ENCODE results near the gene ATG13. TPM values are rescaled to one million over a fixed set of nuclear protein-coding genes. Genes with fewer than 3 reads are reported as not detected.
"Not testable (repeated sequence)": the region's sequence is repeated elsewhere in the genome, so short reads cannot be mapped to it uniquely, and the experiment has no call there.

The ATG13 gene
- total and polyA plus RNA-seq, 10 donors, result 14.9 to 111 (median 81.9) TPM

- Histone ChIP-seq H3K27me3 (replicated peaks in 1 of 7) (no peaks in the 10 kb centered on the region), H3K4me1 (peaks cover 13 to 27% (median 23%) of the 10 kb centered on the region in 6 donors), H3K9me3 (no peaks in the 10 kb centered on the region), H3K36me3 (peaks cover 7 to 76% (median 53%) of the 10 kb centered on the region in 6 donors), H3K4me3 (no peak overlapping the region), H3K27ac (no peak overlapping the region)
- TF ChIP-seq CTCF (IDR thresholded peaks at IDR 0.05 in 8 of 11, conservative IDR thresholded peaks at IDR 0.05 in 3 of 11) (no peak), POLR2A (IDR thresholded peaks at IDR 0.05) (no peak), POLR2AphosphoS5 (IDR thresholded peaks at IDR 0.05) (peak in 1 of 3 donors; percentile 47)
- DNase-seq, result no peak
- intact Hi-C loops (cut with DNase I; ENCODE audit: low total_unique reads), result no loop called here
- 95 to 97% (median 97%) methylated on average over 20 to 31 of the region's 31 CpGs for WGBS, 5 donors
Observed at GRCh38 chr11:46705070-46705688, 87.8 kb downstream of the ATG13 start.

- no peaks in the 10 kb centered on the region for H3K27me3 ChIP-seq (replicated peaks in 1 of 7)
- H3K4me3 ChIP-seq, result no peak overlapping the region
- H3K4me1 ChIP-seq, result peaks cover 6 to 17% (median 16%) of the 10 kb centered on the region in 6 donors
- no peak for TF ChIP-seq POLR2A (IDR thresholded peaks at IDR 0.05)
- TF ChIP-seq CTCF (IDR thresholded peaks at IDR 0.05 in 8 of 11, conservative IDR thresholded peaks at IDR 0.05 in 3 of 11), result no peak
- no peak for TF ChIP-seq POLR2AphosphoS5 (IDR thresholded peaks at IDR 0.05)
- H3K27ac ChIP-seq, result no peak overlapping the region
- DNase-seq, result no peak
- H3K9me3 ChIP-seq, result no peaks in the 10 kb centered on the region
- intact Hi-C loops (cut with DNase I; ENCODE audit: low total_unique reads), result no loop called here
- H3K36me3 ChIP-seq, result peaks cover 7 to 78% (median 53%) of the 10 kb centered on the region in 6 donors
- WGBS, 5 donors, result 90 to 95% (median 91%) methylated on average over 7 of the region's 7 CpGs
Observed at GRCh38 chr11:46706886-46707285, 89.5 kb downstream of the ATG13 start.

- H3K27me3 ChIP-seq (replicated peaks in 1 of 7); DNase-seq; H3K9me3 ChIP-seq; intact Hi-C loops (cut with DNase I; ENCODE audit: low total_unique reads); H3K27ac ChIP-seq; H3K4me3 ChIP-seq; H3K4me1 ChIP-seq: not testable (repeated sequence)
- peaks cover 7 to 53% (median 32%) of the 10 kb centered on the region in 6 donors for H3K36me3 ChIP-seq
- 88 to 96% (median 93%) methylated on average over 9 of the region's 9 CpGs for WGBS, 5 donors
Observed at GRCh38 chr11:46709351-46709750, 92.0 kb downstream of the ATG13 start.

- intact Hi-C loops (cut with DNase I; ENCODE audit: low total_unique reads), result no loop called here
- 65 to 87% (median 80%) methylated on average over 9 to 10 of the region's 10 CpGs for WGBS, 5 donors
- Histone ChIP-seq H3K4me1 (no peaks in the 10 kb centered on the region), H3K4me3 (no peak overlapping the region), H3K9me3 (no peaks in the 10 kb centered on the region), H3K27me3 (replicated peaks in 1 of 7) (no peaks in the 10 kb centered on the region), H3K27ac (peak overlapping the region in 7 of 8 donors; percentile 36 to 70 (median 46)), H3K36me3 (peaks cover 0 to 38% (median 17%) of the 10 kb centered on the region in 6 donors)
- TF ChIP-seq CTCF (IDR thresholded peaks at IDR 0.05 in 8 of 11, conservative IDR thresholded peaks at IDR 0.05 in 3 of 11) (no peak), POLR2AphosphoS5 (IDR thresholded peaks at IDR 0.05) (peak in 1 of 3 donors; percentile 24)
- DNase-seq, result no peak
Observed at GRCh38 chr11:46710821-46711269, 93.5 kb downstream of the ATG13 start.

Data from spleen (tissue), 11 donors.